Kidney glomerular epithelial cell (primary cell): ENCODE measurements around the gene STIM2.

ENCODE experiments used
- DNase-seq: peaks from one replicate; lab custom pipeline; 2025; lab: John Stamatoyannopoulos, UW

STIM2 gene

DNA sequence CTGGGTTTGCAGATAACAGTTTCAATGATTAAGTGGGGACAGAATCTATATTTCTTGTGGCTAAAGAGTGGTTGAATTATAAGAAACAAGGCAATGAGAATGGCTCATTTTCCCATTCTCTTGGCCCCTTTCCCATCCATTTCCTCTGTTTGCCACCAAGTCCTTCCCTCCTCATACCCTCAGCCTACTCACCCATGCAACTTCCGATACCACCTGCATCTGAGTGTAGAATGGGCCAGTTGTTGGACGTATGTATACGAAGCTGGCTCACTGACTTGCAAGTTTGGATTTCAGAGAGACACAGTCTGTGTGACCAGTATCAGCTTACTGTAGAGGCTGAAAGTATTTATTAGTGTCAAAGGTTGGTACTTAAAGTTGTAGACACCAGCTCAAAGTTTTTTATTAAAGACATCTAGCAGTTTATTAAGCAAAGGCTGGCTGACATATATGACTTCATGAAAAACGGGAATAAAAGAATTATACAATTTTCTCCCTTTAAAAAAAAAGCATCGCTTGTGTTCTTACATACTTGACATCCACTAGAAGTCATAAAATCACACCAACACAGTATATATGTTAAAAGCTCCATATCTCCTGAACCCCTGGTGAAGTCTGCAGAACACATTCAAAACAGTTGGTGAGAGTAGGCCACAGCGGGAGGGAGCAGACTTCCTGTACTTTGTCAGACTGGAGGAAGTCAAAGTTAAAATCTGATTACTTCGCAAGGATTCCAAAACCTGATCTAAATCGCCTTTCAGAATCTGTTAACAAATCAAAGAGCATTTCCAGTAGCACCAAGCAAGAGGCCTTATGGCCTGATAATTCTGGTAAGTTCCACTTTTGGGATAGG, 22.4 kb upstream of the STIM2 start:
- no peak for DNase-seq

DNA sequence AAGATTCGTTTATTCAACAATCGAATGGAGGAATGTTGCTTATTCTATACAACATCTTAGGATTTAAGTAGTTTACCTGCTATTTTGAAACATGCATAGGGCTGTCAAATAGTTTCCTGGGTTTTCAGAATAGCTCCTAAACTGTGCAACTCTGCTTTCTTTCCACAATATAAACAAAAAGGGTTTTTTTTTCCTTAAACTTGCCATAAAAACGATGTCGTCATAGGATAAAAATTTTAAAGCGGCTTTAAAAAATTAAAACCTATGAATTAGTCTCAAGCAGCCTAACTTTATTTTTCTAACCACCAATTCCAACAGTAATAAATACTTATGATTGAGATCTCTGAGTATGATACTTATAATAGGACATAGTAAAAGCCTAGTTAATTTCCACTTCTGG, 21.6 kb upstream of the STIM2 start:
- DNase-seq = no peak

DNA sequence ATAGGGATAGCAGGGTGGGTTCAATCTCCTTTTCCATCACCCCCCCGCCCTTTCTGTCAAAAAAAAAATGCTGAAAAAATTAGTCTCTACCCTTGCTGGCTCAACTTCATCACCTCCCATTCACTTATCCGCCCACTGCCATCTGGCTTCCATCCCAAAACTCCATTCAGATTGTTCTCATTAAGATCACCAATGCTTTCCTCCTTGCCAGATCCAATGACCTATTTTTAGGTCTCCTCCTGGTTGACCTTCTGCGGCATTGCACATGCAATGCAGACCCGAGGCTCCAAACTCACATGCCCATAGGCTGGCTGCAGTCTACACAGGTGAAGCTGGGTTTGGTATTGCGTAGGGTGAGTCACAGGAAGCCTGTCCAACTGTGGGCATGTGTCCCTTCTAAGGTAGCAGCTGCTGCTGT, 21.1 kb upstream of the STIM2 start:
- DNase-seq = no peak

DNA sequence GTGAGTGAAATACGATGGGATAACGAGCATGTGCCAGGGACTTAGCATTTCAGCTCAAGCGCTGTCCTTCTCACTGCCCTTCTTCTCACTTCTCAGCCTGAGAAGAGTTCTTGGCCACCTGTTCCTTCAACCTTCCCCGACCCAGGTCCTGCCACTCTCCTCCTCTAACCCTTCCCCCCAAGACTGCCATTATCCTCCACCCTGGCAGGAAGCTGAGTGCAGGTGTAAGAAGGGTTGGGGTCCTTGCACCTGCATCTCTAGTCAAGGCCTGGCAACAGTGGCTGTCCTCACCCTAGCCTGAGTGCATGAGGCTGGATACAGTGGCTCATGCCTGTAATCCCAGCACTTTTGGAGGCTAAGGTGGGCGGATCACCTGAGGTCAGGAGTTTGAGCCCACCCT, 19.9 kb upstream of the STIM2 start:
- DNase-seq = no peak

DNA sequence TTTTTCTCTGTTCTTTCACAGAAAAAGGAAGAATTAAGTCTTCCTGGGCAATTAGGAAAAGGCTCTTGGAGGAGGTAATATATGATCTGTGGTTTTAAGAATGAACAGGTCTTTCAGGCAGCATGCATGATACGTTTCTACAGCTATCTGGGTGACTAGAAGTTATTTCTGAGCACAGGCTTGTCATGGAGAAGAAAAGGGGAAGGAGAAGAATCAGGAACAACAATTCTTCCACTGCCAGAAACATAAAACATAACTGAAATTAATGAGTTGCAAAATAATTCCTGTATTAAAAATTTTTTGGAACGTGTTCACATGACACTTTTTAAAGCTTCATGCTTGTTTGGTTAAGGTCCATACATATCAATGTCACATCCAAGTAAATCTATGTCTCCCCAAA, 17.7 kb upstream of the STIM2 start:
- no peak for DNase-seq

DNA sequence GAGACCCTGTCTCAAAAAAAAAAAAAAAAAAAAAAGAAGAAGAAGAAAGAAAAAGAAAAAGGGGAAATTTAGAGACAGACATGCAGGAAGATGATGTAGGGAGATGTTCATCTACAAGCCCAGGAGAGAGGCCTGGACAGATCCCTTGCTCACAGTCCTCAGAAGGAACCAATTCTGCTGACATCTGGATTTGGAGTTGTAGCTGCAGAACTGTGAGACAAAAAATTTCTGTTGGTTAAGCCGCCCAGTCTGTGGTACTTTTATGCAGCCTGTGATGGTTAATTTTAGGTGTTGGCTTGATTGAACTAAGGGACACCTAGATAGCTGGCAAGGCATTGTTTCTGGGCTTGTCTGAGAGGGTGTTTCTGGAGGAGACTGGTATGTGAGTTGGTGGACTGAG, 10.1 kb upstream of the STIM2 start:
- DNase-seq = no peak

DNA sequence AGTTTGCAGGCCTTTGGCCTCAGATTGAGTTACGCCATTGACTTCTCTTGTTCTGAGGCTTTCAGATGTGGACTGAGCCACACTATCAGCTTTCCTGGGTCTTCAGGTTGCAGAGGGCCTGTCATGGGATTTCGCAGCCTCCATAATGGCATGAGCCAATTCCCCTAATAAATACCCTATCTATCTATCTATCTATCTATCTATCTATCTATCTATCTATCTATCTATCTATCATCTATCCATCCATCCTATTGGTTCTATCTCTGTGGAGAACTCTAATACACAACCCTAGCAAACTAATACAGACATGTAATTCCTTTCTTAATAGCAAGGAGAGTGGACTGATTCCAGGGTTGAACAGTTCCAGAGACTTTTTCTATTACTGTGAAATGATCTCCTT, 9.5 kb upstream of the STIM2 start:
- DNase-seq = no peak

DNA sequence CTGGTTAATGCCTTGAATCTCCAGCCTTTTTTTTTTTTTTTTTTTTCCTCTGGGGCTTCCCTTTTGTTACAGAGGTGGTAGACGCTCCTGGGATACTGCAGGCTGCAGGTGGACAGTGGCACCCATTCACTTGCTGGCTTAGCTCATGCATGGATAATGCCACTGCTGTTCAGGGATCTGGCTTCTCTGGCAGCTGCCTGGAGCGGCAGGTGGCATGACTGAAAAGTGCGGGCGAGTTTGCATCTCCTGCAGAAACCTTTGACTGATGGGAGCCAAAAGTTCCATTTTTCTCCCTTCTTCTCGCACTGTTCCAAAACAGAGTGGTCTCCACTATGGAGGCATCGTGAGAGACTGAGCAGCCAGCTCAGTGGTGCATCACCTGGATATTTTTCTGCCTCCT, 5.9 kb upstream of the STIM2 start:
- DNase-seq = no peak

DNA sequence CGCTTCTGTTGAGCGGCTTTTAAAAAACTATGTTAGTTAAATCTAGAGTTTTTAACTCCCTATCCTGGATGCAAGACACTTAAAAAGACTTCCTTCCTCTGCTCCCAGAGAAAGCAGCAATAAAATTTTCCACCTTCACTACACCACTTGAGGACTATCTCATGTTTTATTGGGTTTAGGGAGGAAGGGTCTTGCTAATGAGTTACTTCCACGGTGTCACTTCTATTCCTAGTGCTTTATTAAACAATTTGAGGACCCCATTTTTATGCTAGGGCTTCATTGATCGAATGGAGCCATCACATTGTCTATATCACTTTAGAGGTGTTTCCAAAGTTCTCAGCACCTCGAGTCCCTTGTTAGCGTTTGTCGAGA, 3.7 kb upstream of the STIM2 start:
- DNase-seq = peak; percentile 19

DNA sequence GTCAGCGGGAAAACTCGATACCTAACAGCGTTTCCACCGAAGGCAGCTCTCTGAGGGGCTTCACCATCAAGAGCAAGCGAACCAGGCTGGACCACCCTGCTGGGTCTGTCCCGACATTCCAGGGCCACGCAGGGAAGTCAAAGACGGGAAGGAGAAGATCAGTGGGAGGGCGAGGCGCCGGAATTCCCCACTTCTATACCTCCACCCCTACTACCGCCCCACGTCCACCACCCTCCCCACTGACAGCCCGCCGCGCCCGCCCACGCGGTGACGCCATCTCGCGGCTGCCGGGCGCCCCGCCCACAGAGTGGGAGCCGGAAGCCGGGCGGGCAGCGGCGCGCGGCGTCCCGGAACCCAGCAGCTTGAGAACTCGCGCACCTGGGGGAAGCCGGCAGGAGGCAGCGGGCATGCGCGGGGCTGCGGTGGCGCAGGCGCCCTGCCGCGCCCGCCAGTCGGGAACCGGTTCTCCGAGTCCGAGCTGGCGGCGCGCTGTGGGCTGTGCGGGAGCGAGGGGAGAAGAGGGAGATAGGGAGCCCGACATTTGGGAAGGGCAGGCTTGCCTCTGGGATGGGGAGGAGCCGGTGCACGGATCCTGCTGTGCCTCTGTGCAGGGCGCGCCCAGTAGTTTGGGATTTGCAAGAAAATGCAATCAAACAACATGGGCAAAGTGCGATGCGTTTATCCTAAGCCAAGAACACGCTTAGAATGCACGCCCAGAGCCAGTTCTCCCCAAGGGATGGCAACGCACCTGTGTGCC, 3.2 kb upstream of the STIM2 start:
- peak; percentile 85 for DNase-seq

DNA sequence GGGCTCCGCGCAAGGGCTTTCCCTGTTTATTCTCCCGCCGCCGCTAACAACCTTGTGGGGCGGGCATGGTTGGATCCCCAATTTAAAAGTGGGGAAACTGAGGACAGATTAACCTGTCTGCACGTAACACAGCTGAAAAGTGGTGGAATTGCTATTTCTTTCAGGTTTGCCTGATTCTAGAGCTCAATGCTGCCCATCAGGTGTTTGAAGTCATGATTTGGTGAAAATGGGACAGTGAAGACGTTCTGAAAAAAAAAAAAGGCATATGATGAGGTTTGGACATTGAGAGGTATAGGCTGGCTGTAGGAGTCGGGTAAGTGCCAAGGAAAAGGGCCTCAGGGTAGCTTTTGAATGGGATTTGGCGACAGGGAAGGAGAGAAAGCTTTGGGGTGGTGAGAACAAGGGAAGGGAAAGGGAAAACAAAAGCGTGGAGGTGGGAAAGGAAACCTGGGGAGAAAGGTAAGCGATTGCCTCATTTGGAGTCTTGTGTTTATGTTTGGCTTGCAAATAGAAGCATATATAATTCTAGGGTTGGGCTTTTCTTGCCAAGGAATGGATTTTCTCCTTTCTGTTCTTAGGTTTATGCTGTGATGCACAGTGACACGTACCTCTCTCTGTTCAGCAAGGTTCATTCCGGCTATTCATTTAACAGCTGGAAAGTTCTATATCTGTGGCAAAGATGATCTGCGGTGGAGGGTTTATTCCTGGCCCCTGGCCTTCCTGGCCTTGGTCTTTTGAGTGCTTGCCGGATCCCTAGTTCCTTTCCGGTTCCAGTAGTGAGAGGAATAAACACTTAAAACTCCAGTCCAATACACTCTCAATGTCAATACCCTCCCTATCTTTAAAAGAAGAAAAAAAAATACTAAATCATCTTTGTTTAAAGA, 2.4 kb upstream of the STIM2 start:
- DNase-seq = no peak

DNA sequence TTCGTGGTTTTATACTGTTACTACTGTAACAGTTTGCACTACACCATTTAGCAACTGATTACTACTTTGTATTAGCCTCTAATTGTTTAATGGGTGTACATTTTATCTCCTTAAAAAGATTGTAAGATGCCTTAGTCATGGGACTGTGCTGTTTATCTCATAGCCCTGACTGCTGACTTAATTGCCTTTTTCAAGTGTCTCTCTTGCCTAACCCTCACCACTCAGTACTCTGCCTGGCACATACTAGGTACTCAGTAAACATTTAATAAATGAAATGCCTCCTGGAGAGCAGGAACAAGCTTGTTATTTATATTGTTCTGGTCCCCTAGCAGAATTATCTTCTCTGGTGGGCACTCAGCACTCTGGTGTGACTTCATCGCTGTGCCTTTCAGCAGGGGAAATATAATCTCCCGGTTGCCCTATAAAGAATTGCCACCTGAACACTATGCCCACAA, 1.7 kb upstream of the STIM2 start:
- no peak for DNase-seq

DNA sequence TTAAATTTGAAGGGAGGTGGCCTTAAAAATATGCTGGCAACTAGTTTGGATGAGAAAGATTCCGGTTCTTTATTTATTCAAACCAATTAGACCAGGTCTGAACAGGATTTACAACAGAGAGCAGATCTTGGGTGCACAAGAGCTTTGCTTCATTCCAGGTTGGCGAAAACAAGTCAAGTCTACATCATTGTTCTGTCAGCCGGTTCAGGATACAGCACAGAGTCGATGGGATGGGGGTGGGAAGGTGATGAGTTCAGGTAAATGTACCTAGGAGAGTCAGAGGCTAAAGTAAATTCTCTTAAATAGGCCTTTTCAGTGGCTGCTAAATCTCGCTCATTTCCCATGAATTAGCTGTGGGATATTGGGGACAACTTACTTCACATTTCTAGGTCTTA, 882 bp upstream of the STIM2 start:
- no peak for DNase-seq

DNA sequence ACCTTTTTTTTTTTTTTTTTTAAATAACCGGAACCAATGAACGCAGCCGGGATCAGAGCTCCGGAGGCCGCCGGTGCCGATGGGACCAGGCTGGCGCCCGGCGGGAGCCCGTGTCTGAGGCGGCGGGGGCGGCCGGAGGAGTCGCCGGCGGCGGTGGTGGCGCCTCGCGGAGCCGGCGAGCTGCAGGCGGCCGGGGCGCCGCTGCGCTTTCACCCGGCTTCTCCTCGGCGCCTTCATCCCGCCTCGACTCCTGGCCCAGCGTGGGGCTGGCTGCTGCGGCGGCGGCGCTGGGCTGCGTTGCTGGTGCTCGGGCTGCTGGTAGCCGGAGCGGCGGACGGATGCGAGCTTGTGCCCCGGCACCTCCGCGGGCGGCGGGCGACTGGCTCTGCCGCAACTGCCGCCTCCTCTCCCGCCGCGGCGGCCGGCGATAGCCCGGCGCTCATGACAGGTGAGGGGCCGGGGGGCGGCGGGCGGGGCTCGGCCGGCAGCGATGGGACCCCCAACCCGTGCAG, 337 bp downstream of the STIM2 start:
- DNase-seq = no peak

DNA sequence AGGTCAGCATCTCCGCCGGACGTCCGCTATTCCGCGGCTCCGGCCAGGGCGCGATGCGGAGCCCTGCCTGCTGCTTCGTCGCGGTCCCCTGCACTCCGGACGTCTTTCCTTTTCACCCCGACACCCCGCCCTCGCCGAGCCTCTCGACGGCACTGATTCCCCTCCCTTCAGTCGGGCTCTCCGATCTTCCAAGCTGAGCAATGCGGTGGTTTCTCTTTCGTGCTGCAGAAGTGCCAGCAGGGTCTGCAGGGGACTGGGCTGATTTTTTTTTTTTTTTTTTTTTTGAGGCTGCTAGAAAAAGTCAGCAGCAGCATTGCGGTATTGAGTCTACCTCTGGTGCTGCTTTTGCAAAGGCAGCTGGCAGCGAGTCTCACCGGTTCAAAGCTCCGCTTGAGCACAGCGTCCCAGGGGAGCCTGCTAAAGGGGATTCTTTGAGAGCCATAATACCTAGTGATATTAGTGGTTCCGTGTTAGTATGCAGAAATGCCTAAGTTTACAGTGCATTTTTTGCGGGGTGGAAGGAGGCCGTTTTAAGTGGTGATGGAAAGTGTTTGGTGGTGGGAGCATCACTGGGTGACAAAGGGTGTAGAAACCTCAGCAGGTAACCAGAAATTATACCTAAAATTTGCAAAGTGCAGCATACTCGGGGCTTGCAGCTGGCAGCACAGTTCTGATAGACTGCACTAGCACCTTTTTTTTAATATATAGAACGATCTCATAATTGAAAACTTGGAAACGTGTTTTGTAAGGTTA, 969 bp downstream of the STIM2 start:
- DNase-seq = peak; percentile 73

DNA sequence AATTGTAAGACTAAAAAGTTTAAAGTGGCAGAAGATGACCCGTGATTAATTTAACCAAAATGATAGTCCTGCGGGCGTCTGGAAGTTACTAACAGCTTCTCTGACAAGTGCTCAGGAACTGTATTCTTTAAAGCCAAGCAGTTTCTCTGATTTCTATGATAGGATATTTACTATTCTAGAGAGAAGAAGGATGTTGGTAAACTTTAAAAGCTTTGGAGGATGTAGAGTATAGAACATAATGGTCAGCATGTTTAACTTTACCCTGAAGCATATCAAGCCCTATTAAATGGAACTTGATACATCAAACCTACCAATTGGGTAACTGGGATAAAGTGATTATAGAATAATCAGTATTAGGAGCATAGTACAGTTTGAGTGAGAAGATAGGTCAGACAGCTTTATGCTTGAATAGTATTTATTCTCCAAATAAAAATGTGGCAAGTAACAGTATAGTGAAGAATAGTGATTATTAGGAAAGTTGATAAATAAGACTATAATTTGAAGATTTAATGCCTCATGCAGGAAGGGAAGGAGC, 1.8 kb downstream of the STIM2 start:
- peak; percentile 10 for DNase-seq

DNA sequence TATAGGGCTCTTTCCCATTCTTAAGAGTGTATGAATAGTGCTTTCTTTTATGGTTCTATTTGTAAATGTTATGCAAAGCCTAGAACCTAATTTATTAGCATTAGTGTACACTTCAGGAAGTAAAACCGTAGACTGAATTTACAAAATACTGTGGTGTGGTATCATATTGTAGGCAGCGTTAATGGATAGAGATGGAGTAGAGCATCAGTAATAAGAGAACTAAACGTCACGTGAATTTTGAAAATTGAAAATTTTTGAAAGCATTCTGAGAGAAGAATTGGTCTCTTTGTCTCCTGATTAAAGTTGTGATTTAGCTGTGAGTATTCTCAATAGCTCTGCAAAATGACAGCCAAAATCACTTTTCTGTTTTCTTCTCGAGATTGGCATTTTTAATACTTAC, 2.9 kb downstream of the STIM2 start:
- DNase-seq = no peak

DNA sequence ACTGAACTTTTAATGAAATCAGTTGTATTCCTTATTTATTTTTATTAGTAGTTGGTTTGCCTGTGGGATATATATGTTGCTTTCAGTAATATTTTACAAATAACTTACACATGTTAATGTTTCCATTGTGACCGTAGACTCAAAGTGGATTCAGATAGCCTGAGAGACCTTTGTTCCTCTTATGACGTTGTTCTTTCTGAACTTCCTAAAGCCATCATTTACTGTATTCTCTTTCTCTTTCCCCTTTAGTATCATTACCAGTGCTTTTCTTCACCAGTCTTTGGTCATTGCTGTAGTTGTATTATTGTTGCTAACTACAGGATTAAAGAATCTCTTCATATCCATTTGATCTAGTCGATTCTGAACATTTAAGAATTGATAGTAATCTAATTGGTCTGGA, 4.3 kb downstream of the STIM2 start:
- no peak for DNase-seq

DNA sequence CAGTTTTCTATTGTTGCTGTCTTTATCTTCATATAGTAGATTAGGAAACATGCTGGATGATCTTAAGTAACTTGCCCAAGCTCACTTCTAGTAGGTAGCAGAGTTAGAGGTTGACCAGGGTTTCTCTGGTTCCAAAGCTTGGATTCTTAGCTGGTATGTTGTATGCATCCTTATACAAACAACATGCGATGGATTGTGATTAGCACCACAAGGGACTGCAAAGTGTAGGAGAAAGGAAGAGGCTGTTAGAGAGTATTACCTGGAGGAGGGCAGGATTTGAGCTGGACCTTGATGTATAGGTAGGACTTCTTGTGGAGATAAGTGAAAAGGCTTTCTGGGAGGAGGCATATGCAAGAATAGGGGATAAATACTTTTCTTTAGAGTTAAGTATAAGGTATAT, 5.6 kb downstream of the STIM2 start:
- DNase-seq = no peak

DNA sequence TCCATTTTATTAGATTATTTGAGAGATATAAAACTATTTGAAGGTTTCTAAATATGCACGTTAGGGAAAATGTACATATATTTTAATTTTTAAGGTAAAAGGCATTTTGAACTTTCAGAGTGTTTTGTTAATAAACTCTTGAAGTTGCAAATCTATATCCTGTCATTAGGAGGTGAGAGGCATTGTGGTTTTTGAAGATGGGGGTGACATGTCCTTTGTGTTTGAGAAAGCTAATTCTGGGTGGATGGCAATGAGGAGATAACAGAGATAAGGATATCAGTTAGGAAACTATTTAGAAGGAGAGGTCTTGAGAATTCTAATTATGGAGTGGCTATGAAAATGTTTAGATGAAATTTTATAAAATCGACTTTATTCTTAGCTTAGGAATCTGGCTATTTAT, 6.1 kb downstream of the STIM2 start:
- no peak for DNase-seq
